Nephron (organoid): ENCODE data around the gene KCNQ1.
A peak's percentile ranks its signal among the peaks of the same experiment; 100 is the strongest.

Experiments used
- H3K27ac Mint-ChIP-seq, 3 experiments: 2 replicates each; pipeline ENCODE4 v1.8.0; 2020; ENCODE audit warnings: mixed read lengths in 3 of 3, mild to moderate bottlenecking in 2 of 3, moderate library complexity in 1 of 3
- H3K27me3 Mint-ChIP-seq: 2 replicates; pipeline ENCODE4 v1.8.0; 2021; ENCODE audit warnings: low read depth, mild to moderate bottlenecking, moderate library complexity, mixed read lengths
- H3K36me3 Mint-ChIP-seq: 2 replicates; pipeline ENCODE4 v1.8.0; 2020; ENCODE audit warnings: low read depth, mixed read lengths
- H3K4me1 Mint-ChIP-seq: 2 replicates; pipeline ENCODE4 v1.8.0; 2020; ENCODE audit warnings: mixed read lengths
- H3K4me3 Mint-ChIP-seq, 3 experiments: 2 replicates each; pipeline ENCODE4 v1.8.0; 2020; ENCODE audit warnings: mild to moderate bottlenecking in 3 of 3, mixed read lengths in 3 of 3, moderate library complexity in 2 of 3
- H3K9me3 Mint-ChIP-seq: 2 replicates; pipeline ENCODE4 v1.8.0; 2020; ENCODE audit warnings: mixed read lengths
- CTCF ChIP-seq, 3 experiments: fragments of 200-600 bp; sonication (generic); IDR thresholded peaks; one replicate each; pipeline ENCODE4 v1.5.0; 2021; ENCODE audit warnings: antibody characterized with exemption in 3 of 3; ENCODE audit not compliant: unreplicated experiment in 3 of 3

KCNQ1 gene

GRCh38 chr11:2802389-2803185 is 357.8 kb downstream of the KCNQ1 start:
- peaks cover 10% of the 10 kb centered on the region for H3K27me3 Mint-ChIP-seq

GRCh38 chr11:2803186-2804091 is 358.6 kb downstream of the KCNQ1 start:
- peak overlapping the region in 2 of 3 experiments; percentile 35 to 80 for H3K27ac Mint-ChIP-seq
- TF ChIP-seq CTCF (IDR thresholded peaks at IDR 0.05; ENCODE audit: unreplicated experiment in 3 of 3): no peak
- peaks cover 6% of the 10 kb centered on the region for H3K36me3 Mint-ChIP-seq
- no peak overlapping the region for H3K4me3 Mint-ChIP-seq
- H3K4me1 Mint-ChIP-seq: peaks cover 44% of the 10 kb centered on the region
- peaks cover 10% of the 10 kb centered on the region for H3K27me3 Mint-ChIP-seq
- H3K9me3 Mint-ChIP-seq: peaks cover 10% of the 10 kb centered on the region

More at GRCh38 chr11:2802389-2803185, 357.8 kb downstream of the KCNQ1 start:
- Mint-ChIP-seq H3K36me3 (peaks cover 6% of the 10 kb centered on the region), H3K4me1 (peaks cover 39% of the 10 kb centered on the region), H3K9me3 (peaks cover 10% of the 10 kb centered on the region), H3K4me3 (no peak overlapping the region), H3K27ac (no peak overlapping the region)
- TF ChIP-seq CTCF (IDR thresholded peaks at IDR 0.05; ENCODE audit: unreplicated experiment in 3 of 3): no peak

- no peak for TF ChIP-seq CTCF (IDR thresholded peaks at IDR 0.05; ENCODE audit: unreplicated experiment in 3 of 3)
- no peak overlapping the region for H3K4me3 Mint-ChIP-seq
- peaks cover 9% of the 10 kb centered on the region for H3K27me3 Mint-ChIP-seq
- H3K4me1 Mint-ChIP-seq: peaks cover 46% of the 10 kb centered on the region
- H3K27ac Mint-ChIP-seq: peak overlapping the region; percentile 55 to 89 (median 80)
- H3K36me3 Mint-ChIP-seq: peaks cover 3% of the 10 kb centered on the region
- H3K9me3 Mint-ChIP-seq: peaks cover 6% of the 10 kb centered on the region
These were observed 359.4 kb downstream of the KCNQ1 start for GRCh38 chr11:2804189-2804588.

- Mint-ChIP-seq H3K9me3 (peaks cover 7% of the 10 kb centered on the region), H3K27me3 (peaks cover 6% of the 10 kb centered on the region), H3K4me1 (peaks cover 49% of the 10 kb centered on the region), H3K27ac (peak overlapping the region; percentile 80 to 89 (median 87)), H3K36me3 (no peaks in the 10 kb centered on the region), H3K4me3 (no peak overlapping the region)
- no peak for TF ChIP-seq CTCF (IDR thresholded peaks at IDR 0.05; ENCODE audit: unreplicated experiment in 3 of 3)
These were observed 360.0 kb downstream of the KCNQ1 start for GRCh38 chr11:2804701-2805387.

GRCh38 chr11:2805388-2806056 is 360.7 kb downstream of the KCNQ1 start:
- Mint-ChIP-seq H3K4me3 (peak overlapping the region in 1 of 3 experiments; percentile 2), H3K36me3 (no peaks in the 10 kb centered on the region), H3K4me1 (peaks cover 55% of the 10 kb centered on the region), H3K27me3 (peaks cover 6% of the 10 kb centered on the region), H3K27ac (peak overlapping the region; percentile 80 to 89 (median 87)), H3K9me3 (peaks cover 11% of the 10 kb centered on the region)
- TF ChIP-seq CTCF (IDR thresholded peaks at IDR 0.05; ENCODE audit: unreplicated experiment in 3 of 3): no peak
